Gastrocnemius medialis (tissue), 4 donors: ENCODE data around the gene PCCA.

Experiments used
- POLR2A ChIP-seq, 2 donors: fragments of 450-650 bp; IDR thresholded peaks; one replicate each; pipeline ENCODE4 v1.6.1; 2017; ENCODE audit warnings: antibody characterized with exemption in 2 of 2, mild to moderate bottlenecking in 2 of 2, moderate library complexity in 2 of 2
- TF ChIP-seq, protein P1 (sequence below), 5 experiments: fragments of 450-650 bp in 3 of 5; fragments of 200-600 bp in 2 of 5; sonication (generic) in 2 of 5; IDR thresholded peaks in 4 of 5; conservative IDR thresholded peaks in 1 of 5; 1 replicate in 4 of 5; 2 replicates in 1 of 5; pipeline ENCODE4 v1.5.1; 2016 to 2019; ENCODE audit warnings: antibody characterized with exemption in 5 of 5, mild to moderate bottlenecking in 3 of 5, moderate library complexity in 3 of 5

DNA sequence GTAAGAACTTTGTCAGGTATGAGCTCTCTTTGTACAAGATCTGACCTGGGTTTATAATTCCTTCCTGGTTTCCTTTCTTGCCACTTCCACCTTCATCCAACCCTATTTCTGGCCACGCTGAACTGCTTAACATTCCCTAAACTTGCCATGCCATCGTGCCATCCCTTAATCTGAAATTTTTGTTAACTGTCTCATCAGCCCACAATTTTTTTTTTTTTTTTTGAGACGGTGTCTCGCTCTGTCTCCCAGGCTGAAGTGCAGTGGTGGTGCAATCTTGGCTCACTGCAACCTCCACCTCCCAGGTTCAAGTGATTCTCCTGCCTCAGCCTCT is 355.1 kb downstream of the PCCA start:
- TF ChIP-seq, protein P1, sequence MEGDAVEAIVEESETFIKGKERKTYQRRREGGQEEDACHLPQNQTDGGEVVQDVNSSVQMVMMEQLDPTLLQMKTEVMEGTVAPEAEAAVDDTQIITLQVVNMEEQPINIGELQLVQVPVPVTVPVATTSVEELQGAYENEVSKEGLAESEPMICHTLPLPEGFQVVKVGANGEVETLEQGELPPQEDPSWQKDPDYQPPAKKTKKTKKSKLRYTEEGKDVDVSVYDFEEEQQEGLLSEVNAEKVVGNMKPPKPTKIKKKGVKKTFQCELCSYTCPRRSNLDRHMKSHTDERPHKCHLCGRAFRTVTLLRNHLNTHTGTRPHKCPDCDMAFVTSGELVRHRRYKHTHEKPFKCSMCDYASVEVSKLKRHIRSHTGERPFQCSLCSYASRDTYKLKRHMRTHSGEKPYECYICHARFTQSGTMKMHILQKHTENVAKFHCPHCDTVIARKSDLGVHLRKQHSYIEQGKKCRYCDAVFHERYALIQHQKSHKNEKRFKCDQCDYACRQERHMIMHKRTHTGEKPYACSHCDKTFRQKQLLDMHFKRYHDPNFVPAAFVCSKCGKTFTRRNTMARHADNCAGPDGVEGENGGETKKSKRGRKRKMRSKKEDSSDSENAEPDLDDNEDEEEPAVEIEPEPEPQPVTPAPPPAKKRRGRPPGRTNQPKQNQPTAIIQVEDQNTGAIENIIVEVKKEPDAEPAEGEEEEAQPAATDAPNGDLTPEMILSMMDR (IDR thresholded peaks at IDR 0.05 in 4 of 5, conservative IDR thresholded peaks at IDR 0.05 in 1 of 5) = no peak
- no peak for TF ChIP-seq POLR2A (IDR thresholded peaks at IDR 0.05)
